ENCODE measurements around the gene PAPOLG.

- TF ChIP-seq CTCF (IDR thresholded peaks at IDR 0.05) (no peak), POLR2A (IDR thresholded peaks at IDR 0.05) (no peak)
These were observed 63.9 kb downstream of the PAPOLG start for GRCh38 chr2:60819936-60820335.
